Measurements from ENCODE around the gene PLD6.

DNA sequence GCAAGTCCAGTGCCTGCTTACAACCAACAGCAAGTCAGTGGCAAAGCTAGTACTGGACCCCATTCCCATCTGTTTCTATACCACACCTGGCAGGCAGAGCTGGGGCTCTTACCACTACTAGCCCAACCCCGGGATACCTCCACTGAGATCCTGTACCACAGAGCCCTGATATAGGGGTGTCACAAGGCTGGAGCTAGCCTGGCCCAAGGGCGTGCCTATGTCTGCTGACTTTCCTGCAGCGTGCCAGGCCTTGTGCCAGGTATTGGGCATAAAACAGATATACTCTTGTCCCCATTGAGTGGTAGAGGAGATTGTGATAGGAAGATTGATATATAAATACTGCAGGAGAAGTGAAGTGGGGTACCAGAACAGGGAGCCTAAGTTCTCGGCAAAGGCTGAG, 44.4 kb downstream of the PLD6 start:
- TF ChIP-seq POLR2A (IDR thresholded peaks at IDR 0.05) = no peak
- TF ChIP-seq, protein P1, sequence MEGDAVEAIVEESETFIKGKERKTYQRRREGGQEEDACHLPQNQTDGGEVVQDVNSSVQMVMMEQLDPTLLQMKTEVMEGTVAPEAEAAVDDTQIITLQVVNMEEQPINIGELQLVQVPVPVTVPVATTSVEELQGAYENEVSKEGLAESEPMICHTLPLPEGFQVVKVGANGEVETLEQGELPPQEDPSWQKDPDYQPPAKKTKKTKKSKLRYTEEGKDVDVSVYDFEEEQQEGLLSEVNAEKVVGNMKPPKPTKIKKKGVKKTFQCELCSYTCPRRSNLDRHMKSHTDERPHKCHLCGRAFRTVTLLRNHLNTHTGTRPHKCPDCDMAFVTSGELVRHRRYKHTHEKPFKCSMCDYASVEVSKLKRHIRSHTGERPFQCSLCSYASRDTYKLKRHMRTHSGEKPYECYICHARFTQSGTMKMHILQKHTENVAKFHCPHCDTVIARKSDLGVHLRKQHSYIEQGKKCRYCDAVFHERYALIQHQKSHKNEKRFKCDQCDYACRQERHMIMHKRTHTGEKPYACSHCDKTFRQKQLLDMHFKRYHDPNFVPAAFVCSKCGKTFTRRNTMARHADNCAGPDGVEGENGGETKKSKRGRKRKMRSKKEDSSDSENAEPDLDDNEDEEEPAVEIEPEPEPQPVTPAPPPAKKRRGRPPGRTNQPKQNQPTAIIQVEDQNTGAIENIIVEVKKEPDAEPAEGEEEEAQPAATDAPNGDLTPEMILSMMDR (IDR thresholded peaks at IDR 0.05) = no peak
- TF ChIP-seq POLR2AphosphoS5 (IDR thresholded peaks at IDR 0.05) = no peak

Data from gastroesophageal sphincter (tissue), 3 donors.